Activated gamma-delta T cell treated with anti-CD3 and anti-CD28 coated beads, Interleukin-2, amount 50 U/mL, for 16 hours (primary cell): ENCODE measurements around the gene CEP55.
A peak's percentile ranks its signal among the peaks of the same experiment; 100 is the strongest.
"Not testable (repeated sequence)": the region's sequence is repeated elsewhere in the genome, so short reads cannot be mapped to it uniquely, and the experiment has no call there.

Experiments used
- DNase-seq: peaks from one replicate; pipeline ENCODE4 v3.0.0-alpha.2; 2020; ENCODE audit warnings: low read depth

Gene CEP55

DNA sequence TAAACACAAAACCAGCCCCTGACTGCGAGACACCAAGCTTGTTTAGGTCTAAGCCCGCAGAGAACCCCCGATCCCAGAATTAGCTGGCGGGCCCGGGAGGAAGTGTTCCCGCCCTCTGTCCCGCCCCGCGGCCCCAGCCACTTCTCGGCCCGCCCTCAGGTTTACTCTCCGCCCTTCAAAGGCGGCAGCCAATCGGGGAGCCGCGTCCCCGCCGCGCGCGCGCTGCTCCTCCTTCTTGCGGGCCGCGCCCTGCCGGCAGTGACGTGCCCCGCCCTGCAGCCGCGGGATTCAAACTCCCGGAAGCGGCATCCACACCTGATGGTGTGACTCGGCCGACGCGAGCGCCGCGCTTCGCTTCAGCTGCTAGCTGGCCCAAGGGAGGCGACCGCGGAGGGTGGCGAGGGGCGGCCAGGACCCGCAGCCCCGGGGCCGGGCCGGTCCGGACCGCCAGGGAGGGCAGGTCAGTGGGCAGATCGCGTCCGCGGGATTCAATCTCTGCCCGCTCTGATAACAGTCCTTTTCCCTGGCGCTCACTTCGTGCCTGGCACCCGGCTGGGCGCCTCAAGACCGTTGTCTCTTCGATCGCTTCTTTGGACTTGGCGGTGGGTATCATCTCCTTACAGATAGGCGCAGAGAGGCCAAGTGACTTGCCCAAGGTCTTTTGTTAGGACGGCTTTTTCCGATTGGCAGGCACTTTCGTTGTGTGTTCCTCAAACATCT, at the start of gene CEP55:
CEP55 (plus strand) TSS at position 291 of the 720 bp plus-strand sequence. CDS start 3,440 bp downstream, outside the sequence.
- peak; percentile 90 for DNase-seq

DNA sequence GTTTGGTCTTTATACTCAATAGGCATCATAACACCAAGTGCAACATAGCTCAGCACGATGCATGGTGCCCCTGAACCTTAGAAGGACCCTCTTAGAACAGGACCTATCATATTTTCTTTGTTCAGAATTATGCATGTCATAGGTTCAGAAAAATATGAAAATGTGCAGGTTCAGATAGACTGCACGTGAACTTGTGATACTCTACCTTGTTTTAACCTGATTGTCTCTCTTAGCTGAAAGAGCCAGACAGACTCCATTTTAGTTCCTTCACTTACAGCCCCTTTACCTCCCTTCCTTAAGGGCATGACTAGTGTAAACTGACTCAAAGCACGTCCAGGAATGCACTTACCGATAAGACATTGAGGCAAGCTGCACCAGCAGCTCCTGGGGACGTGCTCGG, 49.4 kb upstream of the CEP55 start:
- no peak for DNase-seq

DNA sequence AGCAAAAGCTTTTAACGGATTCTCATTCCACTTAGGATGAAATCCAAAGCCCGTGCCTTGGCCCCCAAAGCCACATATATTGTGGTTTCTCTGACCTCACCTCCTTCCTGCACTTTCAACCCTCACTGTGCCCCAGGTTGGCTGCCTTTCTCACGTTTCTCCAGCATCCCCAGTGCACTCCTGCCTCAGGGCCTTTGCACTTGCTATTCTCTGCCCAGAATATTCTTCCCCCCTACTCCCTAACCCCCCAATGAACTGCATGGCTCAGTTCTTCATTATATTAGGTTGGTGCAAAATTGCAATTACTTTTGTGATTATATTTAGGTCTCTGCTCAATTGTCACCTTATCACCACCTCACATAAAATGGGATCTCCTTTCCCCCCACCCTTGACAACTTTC, 48.4 kb upstream of the CEP55 start:
- no peak for DNase-seq

DNA sequence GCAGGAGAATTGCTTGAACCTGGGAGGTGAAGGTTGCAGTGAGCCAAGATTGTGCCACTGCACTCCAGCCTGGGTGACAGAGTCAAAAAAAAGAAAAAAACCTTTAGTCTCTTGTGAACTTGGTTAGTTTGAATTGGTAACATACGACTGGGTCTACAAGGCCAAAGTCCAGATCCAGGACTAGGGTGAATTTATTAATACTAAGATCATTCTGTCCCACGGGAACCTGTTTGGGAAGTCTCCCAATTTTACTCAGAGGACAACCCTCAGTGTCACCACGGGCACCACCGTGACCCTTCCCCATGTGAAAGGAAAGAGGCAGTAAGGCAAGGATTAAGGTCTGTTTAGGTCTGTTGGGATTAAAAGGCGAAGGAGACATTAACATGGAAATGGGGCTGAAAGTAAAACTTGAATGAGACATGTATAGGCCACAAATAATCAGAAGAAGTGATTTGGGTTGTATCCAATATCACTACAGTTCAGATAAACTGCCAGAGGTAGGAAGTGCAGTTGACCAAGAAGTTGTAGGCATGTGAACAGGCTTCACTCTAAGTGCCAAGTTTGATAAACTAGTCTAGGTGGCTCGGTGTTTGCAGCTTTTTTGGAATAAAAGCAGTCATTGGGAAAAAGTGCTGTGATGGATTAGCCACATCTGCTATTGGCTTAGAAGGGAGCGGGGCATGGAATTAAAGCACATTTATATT, 45.0 kb upstream of the CEP55 start:
- no peak for DNase-seq

DNA sequence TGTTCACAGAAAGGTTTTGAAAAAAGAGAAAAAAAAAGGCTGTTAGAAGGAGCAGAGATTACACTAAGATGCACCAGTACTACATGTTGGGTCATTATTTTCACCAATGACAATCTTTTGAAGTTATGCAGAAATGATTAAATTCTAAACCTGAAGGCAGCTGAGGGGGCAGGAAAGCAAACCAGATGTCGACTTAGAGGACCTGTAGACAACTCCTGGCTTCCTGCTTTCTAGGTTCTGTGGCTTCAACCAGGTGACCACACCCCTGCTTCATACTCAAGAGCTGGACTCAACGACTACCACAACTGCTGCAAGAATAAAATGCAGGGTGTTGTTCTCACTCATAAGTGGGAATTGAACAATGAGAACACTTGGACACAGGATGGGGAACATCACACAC, 44.3 kb upstream of the CEP55 start:
- no peak for DNase-seq

DNA sequence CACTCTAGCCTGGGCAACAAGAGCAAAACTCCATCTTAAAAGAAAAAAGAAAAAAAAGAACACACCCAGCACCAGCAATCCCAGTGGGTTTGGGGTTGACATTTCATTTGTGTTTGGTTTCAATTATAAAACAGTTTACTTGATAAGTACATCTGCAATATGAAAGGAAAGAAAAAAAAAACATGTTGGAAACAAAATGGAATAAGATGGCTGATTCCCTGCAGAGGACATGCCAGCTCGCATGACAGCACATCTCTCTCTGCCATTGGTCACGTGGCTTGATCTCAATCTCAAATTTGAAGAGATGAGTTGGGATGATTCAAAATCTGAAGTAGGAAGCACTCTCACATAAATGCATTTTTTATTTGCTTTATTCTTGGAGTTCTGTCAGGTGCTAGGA, 42.3 kb upstream of the CEP55 start:
- DNase-seq, result no peak

DNA sequence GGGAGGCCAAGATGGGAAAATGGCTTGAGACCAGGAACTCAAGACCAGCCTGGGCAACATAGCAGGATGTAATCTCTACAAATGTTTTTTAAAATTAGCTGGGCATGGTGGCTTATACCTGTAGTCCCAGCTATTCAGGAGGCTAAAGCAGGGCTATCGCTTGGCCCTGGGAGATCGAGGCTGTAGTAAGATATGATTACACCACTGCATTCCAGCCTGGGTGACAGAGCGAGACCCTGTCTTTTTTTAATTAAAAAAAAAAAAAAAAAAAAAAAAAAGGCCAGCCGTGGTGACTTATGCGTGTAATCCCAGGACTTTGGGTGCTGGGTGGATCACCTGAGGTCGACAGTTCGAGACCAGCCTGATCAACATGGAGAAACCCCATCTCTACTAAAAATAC, 41.7 kb upstream of the CEP55 start:
- DNase-seq, result no peak

DNA sequence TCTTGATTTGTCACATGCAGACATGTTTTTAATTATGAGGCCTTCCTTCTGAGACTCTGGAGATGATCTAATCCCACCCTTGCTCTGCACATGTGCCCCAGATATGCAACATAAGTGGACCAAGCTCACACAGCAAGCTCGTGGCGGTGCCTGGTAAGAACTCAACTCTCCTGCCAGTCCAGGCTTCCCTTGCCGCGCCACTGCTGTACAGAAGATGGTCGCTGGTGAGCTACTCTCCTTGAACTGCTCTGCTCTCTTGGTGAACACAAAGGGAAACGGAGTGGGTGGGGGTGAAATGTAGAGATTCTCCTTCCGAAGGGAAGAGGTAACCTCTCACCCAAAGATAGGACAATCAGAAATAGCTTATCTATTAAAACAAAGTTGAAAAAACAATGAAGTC, 39.9 kb upstream of the CEP55 start:
- no peak for DNase-seq

DNA sequence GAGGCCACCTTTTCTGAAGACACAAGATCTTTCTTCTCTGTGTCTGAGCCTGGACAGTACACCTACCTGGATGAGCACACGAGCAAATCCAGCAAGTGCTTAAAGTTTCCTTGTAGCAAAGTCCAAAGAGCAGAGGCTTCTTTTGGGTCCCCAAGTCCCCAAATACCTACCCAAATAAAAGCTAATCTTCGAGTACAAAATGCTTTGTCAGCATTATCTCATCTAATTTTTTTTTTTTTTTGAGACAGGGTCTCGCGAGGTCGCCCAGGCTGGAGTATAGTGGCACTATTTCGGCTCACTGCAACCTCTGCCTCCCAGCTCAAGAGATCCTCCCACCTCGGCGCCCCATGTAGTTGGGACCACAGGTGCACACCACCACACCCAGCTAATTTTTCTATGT, 38.9 kb upstream of the CEP55 start:
- no peak for DNase-seq

DNA sequence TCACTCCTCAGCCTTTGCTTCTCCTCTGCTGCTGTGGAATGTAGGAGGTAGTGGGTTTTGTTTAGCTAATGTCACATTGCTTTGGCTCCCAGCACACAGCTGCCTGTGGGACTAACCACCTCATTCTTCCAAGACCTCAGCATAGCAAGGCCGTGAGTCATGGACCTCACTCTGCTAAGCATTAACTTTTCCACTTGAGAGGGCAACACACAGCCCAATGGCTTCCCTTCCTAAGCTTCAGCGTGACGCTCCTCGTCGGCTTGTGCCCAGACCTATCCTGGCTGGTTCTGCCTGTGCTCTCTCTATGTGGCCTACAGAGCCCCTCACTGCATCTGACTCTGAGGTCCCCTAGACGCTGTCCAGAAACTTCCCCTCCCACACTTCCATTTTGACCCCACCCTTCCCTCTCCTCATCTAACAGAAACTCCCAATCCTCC, 37.6 kb upstream of the CEP55 start:
- no peak for DNase-seq

DNA sequence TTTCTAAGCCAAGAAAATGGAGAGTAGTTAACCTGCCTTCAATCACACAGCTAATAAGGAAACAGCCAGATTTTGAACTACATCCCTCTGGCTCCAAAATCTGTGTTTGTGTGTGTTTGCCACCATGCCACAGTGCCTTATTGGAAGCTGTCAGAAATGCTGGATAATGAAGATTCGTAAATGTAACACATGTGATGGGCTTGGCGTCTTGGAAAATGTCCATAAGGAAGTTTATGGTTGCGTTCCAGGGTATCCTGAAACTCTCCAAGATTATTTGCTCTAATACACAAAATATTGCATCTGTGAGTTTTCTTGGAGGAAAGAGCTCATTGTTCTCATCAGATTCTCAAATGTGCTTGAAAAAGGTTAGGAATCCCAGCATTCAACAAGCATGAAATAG, 36.9 kb upstream of the CEP55 start:
- DNase-seq, result no peak

DNA sequence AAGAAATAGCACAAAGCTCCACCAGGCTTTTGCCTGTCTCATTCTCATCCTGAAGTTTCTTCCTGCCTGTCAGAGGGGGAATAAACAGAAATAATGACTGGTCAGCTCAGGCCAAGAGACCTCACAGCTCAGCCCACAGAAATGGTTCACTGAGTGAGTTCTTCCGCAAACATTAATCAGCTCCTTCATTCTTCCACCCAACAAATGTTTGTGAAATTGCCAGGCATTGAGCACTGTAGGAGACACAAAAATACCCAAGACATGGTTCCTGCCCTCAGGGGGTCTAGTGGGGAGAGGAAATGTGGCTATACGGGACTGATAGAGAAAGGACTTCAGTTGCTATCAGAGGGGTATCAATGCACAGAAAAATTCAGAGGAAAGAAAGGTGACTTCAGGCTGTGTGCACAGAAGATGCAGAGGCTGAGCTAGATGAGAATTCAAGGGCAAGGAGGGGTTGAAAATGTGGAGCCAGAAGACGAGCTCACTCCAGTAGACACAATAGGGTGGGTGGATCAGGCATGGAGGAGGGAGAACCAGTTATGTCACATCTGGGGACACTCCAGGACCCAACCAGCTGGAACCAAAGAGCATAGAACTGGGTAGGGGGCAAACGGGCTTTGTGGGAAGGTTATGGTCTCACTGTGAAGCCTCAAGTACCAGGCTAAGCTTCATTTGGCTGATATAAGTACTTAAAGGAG, 35.2 kb upstream of the CEP55 start:
- no peak for DNase-seq

DNA sequence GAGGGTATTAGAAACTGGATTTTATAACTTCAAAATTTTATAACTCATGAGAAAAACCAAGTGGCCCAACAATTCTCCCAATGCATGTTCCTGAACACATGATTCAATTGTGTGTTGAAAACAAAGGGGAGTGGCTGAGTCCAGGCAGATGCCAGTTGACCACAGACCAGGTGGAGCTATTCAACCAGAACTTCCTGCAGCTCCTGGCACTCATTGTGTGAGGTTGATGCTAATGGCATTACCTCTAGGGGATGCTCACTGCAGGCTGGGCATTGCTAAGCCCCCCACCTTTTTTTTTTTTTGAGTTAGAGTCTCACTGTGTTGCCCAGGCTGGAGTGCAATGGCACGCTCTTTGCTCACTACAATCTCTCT, 34.6 kb upstream of the CEP55 start:
- DNase-seq, result no peak

DNA sequence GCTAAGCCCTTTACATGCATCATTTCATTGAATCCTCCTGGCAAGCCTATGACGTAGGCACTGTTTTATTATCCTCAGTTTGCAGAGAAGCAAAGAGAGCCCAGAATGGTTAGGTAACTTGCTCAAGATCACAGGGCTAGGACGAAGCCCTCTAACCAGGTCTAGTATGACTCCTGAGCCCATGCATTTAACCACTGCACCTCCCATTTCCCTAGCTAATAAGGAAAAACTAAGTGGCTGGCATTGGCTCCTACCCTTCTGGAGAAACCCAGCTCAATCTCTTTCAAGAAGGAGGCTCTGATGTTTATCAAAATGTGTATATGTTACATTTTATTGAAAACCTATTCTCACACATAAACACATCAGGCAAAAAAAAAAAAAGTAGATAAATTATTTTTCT, 34.0 kb upstream of the CEP55 start:
- DNase-seq, result no peak

DNA sequence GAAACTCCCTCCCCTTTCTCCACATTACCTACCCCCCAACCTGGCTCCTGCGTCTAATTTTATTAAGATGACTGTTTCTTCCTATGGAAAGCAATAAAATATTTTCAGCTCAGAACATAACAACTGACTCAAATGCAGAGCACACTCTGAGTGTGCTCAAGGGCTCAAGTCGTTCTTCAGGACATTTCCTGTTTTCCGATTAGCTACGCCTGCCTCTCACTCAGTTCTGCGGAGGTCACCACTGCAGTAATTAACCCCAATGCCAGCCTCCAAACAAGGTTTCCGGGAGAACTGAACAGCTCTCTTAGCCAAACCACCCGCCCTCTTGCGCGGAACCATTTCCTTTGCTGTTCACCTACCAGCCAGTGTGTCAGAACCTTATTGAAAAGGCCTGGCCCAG, 33.5 kb upstream of the CEP55 start:
- no peak for DNase-seq

DNA sequence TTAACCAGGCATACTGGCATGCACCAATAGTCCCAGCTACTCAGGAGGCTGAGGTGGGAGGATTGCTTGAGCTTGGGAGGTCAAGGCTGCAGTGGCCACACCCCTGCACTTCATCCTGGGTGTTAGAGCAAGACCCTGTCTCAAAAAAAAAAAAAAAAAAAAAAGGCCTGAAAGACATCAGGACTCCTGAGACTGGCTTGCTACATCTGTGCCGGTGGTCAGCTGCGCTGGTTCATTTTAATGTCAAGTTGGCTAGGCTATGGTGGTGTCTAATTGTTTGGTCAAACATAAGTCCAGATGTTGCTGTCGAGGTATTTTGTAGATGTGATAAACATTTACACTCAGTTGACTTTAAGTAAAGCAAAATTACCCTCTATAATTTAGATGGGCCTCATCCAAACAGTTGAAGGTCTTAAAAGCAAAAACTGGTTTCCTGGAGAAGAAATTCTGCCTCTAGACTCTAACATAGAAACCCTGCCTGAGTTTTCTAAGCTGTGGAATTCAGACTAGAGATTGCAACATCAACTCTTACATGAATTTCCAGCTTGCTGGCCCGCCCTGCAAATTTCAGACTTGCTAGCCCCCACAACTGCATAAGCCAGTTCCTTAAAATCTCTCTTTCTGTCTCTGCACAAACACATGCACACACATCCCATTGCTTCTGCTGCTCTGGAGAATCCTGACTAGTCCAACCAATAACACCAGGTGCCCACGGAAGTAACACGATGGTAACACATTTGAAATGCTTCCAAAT, 32.5 kb upstream of the CEP55 start:
- no peak for DNase-seq

DNA sequence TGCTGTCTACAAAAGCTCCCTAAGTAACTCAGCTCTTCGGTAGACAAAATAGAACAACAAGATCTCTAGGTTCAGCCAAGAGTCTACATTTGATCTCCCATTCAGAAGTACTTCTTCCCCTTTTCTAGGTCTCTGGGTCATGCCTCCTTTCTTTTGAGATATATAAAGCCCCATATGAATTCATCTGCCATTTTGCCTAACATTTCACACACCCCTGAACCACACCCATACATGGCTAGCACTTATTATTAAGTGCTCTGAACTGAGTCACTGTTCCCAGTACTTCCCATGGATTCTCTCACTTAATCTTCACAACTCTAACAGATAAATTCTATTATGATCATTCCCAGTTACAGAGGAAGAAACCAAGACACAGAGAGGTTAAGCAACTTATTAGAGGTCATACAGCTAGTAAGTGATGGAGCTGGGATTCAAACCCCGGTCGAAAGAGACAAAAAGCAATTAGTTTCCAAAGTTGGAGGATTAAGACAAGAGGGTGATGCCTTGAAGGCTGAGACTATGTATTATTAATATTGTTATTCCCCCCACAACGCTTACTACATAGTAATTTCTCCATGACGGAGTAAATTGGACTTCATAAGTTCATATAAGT, 31.5 kb upstream of the CEP55 start:
- no peak for DNase-seq

DNA sequence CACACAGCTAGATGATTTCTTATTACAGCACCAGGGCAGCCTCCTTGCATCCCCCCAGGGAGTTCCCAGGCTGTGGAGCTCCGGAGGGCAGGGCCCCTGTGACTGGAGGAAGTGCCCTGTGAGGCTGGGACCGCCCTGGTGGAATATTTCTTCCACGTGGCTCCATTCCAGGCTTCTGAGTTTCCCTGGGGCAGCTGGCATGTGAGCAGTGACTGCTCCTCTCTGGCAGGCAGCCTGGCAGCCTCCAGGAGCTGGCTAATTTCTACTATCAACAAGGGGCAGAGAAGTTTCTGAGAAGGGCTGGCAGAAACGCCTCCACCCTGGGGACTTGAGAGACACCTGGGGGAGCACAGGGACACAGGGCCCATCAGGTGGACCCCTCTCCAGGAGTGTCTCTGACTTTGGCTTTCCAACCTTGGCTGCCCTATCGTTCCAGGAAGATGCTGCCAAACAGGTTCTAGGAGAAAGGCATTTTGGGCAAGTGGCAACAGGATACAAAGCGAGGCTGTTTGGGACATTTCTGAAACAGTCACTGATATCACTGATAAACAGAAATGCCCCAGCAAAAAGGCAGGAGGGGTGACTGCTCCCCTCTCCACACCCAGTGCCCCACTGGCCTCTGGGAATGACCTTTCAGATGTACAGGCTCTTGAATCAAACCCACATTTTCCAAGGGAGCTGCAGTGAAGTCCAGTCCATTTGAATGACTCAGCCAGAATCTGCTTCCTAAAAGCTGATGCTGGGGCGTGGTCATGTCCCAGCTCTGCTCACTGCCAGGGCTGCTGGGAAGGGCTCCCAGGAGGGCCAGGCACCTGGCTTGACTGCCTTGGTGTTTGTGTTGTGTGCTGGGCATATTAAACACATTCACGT, 30.4 kb upstream of the CEP55 start:
- DNase-seq, result no peak

DNA sequence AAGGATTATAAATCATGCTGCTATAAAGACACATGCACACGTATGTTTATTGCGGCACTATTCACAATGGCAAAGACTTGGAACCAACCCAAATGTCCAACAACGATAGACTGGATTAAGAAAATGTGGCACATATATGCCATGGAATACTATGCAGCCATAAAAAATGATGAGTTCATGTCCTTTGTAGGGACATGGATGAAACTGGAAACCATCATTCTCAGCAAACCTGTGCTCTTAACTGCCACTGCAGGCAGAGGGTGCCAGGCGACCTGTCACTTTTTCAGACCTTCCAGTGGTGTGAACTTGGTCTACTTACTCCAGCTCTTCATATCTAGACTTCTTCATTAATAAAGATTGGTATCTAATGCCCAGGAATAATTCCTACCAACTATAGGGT, 28.8 kb upstream of the CEP55 start:
- not testable (repeated sequence) for DNase-seq

DNA sequence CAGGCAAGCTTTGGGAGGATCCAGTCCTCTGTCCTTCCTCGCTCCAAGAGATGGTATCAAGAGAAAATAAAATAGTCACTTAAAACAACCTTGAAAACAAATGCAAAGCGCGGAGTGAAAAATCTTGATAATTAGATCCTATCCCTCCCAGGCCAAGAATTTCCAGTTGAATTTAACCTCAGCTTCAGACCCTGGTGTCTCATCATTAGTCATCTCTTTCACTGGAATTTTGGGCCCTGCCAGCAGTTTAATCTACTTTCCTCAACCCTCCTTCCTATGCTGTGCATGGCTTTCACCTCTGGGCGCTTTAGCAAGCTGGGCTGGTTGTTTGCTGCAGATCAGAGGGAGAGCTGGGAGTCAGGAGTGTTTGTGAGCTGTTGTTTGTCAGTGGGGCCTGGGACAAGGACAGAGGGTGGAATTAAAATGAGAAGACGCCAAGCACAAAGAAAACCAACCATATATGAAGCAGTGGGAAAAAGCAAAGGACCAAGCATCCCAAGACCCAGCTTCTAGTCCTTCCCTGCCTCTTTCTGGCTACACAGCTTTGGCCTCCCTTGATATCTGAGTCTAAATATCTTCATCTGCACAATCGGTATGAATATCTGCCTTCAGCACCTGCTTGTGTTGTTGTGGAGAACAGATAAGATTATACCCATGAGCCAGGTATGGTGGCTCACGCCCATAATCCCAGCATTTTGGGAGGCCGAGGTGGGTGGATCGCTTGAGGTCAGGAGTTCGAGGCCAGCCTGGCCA, 27.8 kb upstream of the CEP55 start:
- no peak for DNase-seq
